ENCODE results near the gene ATP2C2.

DNA sequence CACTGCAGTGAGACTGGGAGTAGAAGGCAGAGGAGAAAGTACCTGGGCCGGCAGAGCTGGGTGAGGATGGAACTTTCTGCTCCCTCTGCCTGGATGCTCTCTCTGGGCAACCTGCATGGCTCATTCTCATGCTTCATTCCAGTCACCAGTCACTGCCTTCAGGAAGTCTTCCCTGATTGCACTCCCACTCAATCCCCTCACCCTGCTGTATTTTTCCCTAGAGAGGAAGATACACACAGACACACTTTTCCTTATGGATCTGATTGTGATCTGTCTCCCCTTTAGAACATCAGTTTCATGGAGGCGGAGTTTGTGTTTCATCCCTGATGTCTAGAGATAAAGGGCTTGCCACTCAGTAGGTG is 91.2 kb downstream of the ATP2C2 start:
- TF ChIP-seq POLR2A (IDR thresholded peaks at IDR 0.05; ENCODE audit: low read length) (no peak), GATA1 (IDR thresholded peaks at IDR 0.05; ENCODE audit: low read depth, low read length) (no peak)
